ENCODE results near the gene DPH1.

Gene DPH1

DNA sequence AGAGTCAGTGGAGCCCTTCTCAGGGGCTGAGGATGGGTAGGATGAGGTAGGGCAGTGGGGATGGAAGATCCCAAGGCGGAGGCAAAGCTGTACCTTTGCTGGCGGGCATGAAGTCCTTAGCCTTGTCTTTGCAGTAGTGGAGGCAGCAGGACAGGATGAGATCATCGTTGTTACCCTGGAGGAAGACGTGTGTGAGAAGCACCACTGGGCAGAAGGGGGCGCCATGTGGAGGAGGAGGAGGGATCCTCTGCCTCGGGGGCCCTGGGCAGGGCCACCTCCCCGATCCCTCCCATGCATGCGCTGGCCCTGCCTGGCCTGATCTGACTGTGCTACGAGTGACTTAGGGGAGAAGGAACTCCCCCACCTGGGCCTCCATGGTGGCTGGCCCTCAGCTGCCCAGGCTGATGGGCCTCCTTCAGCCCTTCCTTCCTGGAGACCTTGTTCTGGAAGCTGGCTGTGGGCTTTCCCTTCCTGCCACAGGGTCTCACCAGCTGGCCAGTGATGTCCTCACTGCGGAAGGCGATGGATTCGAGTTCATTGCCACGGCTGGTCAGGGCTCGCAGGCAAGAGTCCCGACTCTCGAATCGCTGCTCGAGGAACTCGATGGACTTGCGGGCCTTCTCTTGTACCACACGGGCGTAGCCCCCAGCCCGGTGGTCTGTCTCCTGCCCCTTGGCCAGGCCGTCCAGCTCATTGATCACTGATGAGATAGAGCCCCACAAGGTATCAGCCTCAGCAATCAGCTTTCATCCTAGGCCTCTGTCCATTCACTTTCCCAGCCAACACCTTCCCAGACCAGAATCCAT is 35.2 kb downstream of the DPH1 start:
- H3K36me3 ChIP-seq (ENCODE audit: low read depth) = peaks cover 5% of the 10 kb centered on the region; the same call in 1 of the 2 replicates
- H3K9me3 ChIP-seq (ENCODE audit: severe bottlenecking) = no peaks in the 10 kb centered on the region
- H3K27me3 ChIP-seq (ENCODE audit: insufficient read depth, poor library complexity, severe bottlenecking) = no peaks in the 10 kb centered on the region
- ATAC-seq (ENCODE audit: low read depth) (no peak), DNase-seq (ENCODE audit: low spot score) (no peak)
- peaks cover 18% of the 10 kb centered on the region for H3K4me1 ChIP-seq (ENCODE audit: insufficient read depth, poor library complexity, severe bottlenecking)
- TF ChIP-seq, protein P1, sequence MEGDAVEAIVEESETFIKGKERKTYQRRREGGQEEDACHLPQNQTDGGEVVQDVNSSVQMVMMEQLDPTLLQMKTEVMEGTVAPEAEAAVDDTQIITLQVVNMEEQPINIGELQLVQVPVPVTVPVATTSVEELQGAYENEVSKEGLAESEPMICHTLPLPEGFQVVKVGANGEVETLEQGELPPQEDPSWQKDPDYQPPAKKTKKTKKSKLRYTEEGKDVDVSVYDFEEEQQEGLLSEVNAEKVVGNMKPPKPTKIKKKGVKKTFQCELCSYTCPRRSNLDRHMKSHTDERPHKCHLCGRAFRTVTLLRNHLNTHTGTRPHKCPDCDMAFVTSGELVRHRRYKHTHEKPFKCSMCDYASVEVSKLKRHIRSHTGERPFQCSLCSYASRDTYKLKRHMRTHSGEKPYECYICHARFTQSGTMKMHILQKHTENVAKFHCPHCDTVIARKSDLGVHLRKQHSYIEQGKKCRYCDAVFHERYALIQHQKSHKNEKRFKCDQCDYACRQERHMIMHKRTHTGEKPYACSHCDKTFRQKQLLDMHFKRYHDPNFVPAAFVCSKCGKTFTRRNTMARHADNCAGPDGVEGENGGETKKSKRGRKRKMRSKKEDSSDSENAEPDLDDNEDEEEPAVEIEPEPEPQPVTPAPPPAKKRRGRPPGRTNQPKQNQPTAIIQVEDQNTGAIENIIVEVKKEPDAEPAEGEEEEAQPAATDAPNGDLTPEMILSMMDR (IDR thresholded peaks at IDR 0.05; ENCODE audit: poor library complexity, severe bottlenecking) = no peak
- H3K4me3 ChIP-seq (ENCODE audit: severe bottlenecking) = no peak overlapping the region
- no peak overlapping the region for H3K27ac ChIP-seq (ENCODE audit: poor library complexity, severe bottlenecking)

DNA sequence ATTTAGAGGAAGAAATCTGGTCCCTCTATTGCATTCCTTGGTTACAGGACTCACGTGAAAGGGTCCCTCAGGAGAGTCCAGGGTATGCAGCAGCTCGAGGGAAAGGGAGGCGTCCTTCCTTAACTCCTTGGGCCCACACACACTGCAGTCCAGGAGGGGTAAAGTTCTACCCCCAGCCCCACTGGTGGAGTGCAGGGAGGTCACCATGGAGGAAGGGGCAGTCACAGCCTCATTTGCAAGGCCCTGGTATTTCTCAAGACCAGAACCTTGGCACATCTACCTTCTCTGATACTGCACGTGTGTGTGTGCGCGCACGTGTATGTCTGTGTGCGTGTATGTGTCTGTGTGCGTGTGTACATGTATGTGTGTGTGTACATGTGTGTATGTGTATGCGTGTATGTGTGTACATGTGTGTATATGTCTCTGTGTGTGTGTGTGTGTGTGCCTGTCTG is 36.0 kb downstream of the DPH1 start:
- no peak overlapping the region for H3K4me3 ChIP-seq (ENCODE audit: severe bottlenecking)

DNA sequence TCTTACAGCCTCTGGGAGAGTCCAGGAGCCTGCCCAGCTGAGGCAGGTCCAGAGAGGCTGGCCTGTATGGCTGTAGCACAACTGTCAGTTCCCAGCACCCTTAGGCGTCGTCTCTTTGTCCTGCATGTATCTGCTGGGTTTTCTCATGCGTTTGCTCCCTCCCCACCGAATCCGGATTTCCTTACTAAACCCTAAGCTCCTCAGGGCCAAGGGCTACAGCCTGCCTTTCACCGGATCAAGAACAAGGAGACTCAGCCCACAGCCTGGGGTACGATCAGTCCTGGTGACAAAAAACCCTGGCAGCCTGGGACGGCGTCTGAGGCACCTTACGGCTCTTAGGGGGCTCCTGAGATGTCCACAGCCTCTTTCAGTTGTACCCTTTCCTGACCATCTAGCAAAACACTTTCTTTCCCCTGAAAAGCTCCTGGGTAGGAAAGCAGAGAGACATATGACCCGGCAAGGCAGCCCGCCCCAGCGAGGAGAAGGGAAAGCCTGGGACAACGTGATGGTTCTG is 37.2 kb downstream of the DPH1 start:
- H3K27me3 ChIP-seq (ENCODE audit: insufficient read depth, poor library complexity, severe bottlenecking) = no peaks in the 10 kb centered on the region
- peak overlapping the region; percentile 71 for H3K27ac ChIP-seq (ENCODE audit: poor library complexity, severe bottlenecking)
- H3K4me1 ChIP-seq (ENCODE audit: insufficient read depth, poor library complexity, severe bottlenecking) = peaks cover 18% of the 10 kb centered on the region
- TF ChIP-seq, protein P1 (IDR thresholded peaks at IDR 0.05; ENCODE audit: poor library complexity, severe bottlenecking) = no peak
- no peaks in the 10 kb centered on the region for H3K9me3 ChIP-seq (ENCODE audit: severe bottlenecking)
- peaks cover 5% of the 10 kb centered on the region; the same call in 1 of the 2 replicates for H3K36me3 ChIP-seq (ENCODE audit: low read depth)
- H3K4me3 ChIP-seq (ENCODE audit: severe bottlenecking) = no peak overlapping the region
- ATAC-seq (ENCODE audit: low read depth) (no peak), DNase-seq (ENCODE audit: low spot score) (no peak)

More for the DNA sequence above, 36.0 kb downstream of the DPH1 start:
- H3K27me3 ChIP-seq (ENCODE audit: insufficient read depth, poor library complexity, severe bottlenecking) = no peaks in the 10 kb centered on the region
- no peak overlapping the region for H3K27ac ChIP-seq (ENCODE audit: poor library complexity, severe bottlenecking)
- DNase-seq (ENCODE audit: low spot score) = no peak
- TF ChIP-seq, protein P1 (IDR thresholded peaks at IDR 0.05; ENCODE audit: poor library complexity, severe bottlenecking) = no peak
- peaks cover 5% of the 10 kb centered on the region; the same call in 1 of the 2 replicates for H3K36me3 ChIP-seq (ENCODE audit: low read depth)
- peaks cover 18% of the 10 kb centered on the region for H3K4me1 ChIP-seq (ENCODE audit: insufficient read depth, poor library complexity, severe bottlenecking)
- no peaks in the 10 kb centered on the region for H3K9me3 ChIP-seq (ENCODE audit: severe bottlenecking)
- ATAC-seq (ENCODE audit: low read depth) = no peak

DNA sequence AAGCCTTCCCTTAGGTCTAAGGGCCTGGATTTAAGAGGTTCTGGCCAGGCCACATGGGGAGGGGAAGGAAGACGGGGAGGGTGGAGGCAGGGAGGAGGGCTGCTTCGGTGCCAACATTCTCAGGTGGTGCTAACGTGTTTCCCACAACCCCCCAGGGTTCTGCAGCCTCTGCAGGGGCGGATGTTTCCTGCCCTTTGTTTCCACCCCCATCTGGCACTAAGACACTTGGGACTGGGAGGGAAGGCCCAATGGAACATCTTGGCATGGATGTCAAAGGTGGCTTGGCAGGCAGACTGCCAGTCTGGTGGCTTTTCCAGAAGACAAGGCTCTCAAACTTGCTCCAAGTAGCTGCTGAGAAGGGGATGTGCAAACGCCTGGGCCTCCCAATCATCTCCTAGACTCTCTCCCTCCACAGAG is 37.7 kb downstream of the DPH1 start:
- H3K4me1 ChIP-seq (ENCODE audit: insufficient read depth, poor library complexity, severe bottlenecking) = peaks cover 18% of the 10 kb centered on the region
- H3K27ac ChIP-seq (ENCODE audit: poor library complexity, severe bottlenecking) = peak overlapping the region; percentile 71
- H3K36me3 ChIP-seq (ENCODE audit: low read depth) = peaks cover 5% of the 10 kb centered on the region; the same call in 1 of the 2 replicates
- no peak for ATAC-seq (ENCODE audit: low read depth)
- no peaks in the 10 kb centered on the region for H3K27me3 ChIP-seq (ENCODE audit: insufficient read depth, poor library complexity, severe bottlenecking)
- H3K4me3 ChIP-seq (ENCODE audit: severe bottlenecking) = no peak overlapping the region
- H3K9me3 ChIP-seq (ENCODE audit: severe bottlenecking) = no peaks in the 10 kb centered on the region
- TF ChIP-seq, protein P1 (IDR thresholded peaks at IDR 0.05; ENCODE audit: poor library complexity, severe bottlenecking) = no peak
- no peak for DNase-seq (ENCODE audit: low spot score)

Measured in RWPE2 (cell line).